Right lobe of liver (tissue), 6 donors: ENCODE data around the gene UBQLN1. TPM values are rescaled to one million over a fixed set of nuclear protein-coding genes. Genes with fewer than 3 reads are reported as not detected.

ENCODE experiments used
- ATAC-seq, 4 donors: fragments of 200-7000 bp; cut with Tn5 transposase; one replicate each; pipeline ENCODE4 v1.9.1; 2020; ENCODE audit warnings: mild to moderate bottlenecking in 4 of 4, moderate library complexity in 4 of 4
- DNase-seq, 3 donors: peaks; one replicate each; pipeline ENCODE4 v3.0.0-alpha.2; 2020
- H3K27ac ChIP-seq, 3 donors: fragments of 200-600 bp; one replicate each; pipeline ENCODE4 v1.8.0; 2022
- H3K27me3 ChIP-seq, 2 donors: fragments of 200-600 bp; one replicate each; pipeline ENCODE4 v1.8.0; 2022
- H3K36me3 ChIP-seq, 4 donors: fragments of 200-600 bp; sonication (generic) in 1 of 4; one replicate each; pipeline versions ENCODE4 v1.5.1 to v1.8.0; 2017 to 2022; ENCODE audit warnings: control low read depth in 1 of 4
- H3K4me1 ChIP-seq, 4 donors: fragments of 200-600 bp; sonication (generic) in 1 of 4; one replicate each; pipeline versions ENCODE4 v1.5.1 to v1.8.0; 2017 to 2022; ENCODE audit warnings: control low read depth in 1 of 4
- H3K4me3 ChIP-seq, 3 donors: fragments of 200-600 bp; one replicate each; pipeline ENCODE4 v1.8.0; 2022
- H3K9me3 ChIP-seq, 4 donors: fragments of 200-600 bp; sonication (generic) in 1 of 4; one replicate each; pipeline versions ENCODE4 v1.5.1 to v1.8.0; 2017 to 2022; ENCODE audit warnings: control low read depth in 1 of 4
- POLR2A ChIP-seq: fragments of 450-650 bp; IDR thresholded peaks from one replicate; pipeline ENCODE4 v1.6.1; 2017; ENCODE audit warnings: antibody characterized with exemption, mild to moderate bottlenecking
- WGBS: methylation state at CpG from one replicate; pipeline ENCODE4 v1.1.6; 2018; ENCODE audit warnings: low coverage, low lambda C conversion rate; ENCODE audit not compliant: insufficient coverage; ENCODE audit errors: missing lambda C conversion rate; 5-methylcytosine and 5-hydroxymethylcytosine counted together
- intact Hi-C, 2 donors: fragments of 100-400 bp; cut with DNase I; formaldehyde crosslinking; loops; one replicate each; pipeline versions ENCODE4 v1.11.2 to v1.14.1; 2022
- total RNA-seq, 6 experiments: library from RNA; depleted of rRNA in 2 of 6; stranded (reverse); fragments of >200 nt in 2 of 6; fragmentation: NEBNext Ultra II Directional in 3 of 6; extraction: Animal tissue kit (Norgen Biotek cat#: 25700) in 3 of 6; gene quantifications; one replicate each; pipeline versions ENCODE4 v1.1.0 to v1.2.4, GENCODE V29; 2016 to 2023
- TF ChIP-seq, protein P1 (sequence below), 4 donors: fragments of 200-600 bp in 3 of 4; fragments of 450-650 bp in 1 of 4; IDR thresholded peaks; one replicate each; pipeline versions ENCODE4 v1.5.1 to v1.8.0; 2016 to 2022; ENCODE audit warnings: antibody characterized with exemption in 4 of 4, mild to moderate bottlenecking in 2 of 4
- donor health status: DM: no; HTN: yes; CAD: no.
- donor health status: DM: no; HTN: no; CAD: no.
- donor health status: DM: no; HTN: no; CAD: no.
- donor health status: DM: no; HTN: yes; CAD: no.
- donor health status: DM: no; HTN: yes; CAD: no.

The UBQLN1 gene
- total RNA-seq, 6 experiments from 2014 or later = 49.6 to 94.5 (median 66.0) TPM

DNA sequence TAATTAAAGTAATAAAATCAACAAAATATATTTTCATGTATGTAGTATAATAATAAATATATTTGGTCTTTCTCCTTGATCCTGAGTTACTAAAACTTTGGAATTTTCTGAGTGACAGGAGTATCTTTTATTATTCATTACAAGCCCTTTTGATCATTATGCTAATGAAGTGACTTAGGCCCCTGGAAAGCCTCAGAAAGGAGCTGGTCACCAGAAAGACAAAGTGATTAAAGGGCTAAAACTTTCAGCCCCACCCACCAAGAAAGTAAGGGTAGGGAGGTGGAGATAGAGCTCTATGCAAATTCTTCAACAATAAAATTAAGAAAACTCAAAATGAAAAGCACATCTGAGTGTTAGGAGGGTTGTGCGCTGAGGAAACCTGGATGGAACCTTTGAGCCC is 27.5 kb downstream of the UBQLN1 start:
- no peaks in the 10 kb centered on the region for H3K9me3 ChIP-seq
- 100% methylated on average over 1 of the region's 1 CpG for WGBS

DNA sequence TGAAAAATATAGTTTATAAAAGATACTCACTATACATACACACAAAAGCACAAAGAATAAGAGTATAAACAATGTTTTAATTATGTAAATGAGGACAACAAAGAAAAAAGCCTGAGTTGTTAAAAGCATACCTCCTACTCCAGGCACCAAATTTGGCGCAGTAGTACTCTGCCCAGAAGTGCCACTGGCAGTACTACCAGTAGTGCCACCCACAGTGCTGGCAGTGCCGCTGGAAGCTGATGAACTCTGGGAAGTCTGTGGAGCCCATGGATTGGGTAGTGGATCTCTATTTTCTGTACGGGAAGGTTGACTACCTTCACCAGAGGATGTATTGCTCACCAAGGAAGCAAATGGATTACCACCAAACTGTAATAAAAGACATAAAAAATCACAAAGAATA is 30.2 kb downstream of the UBQLN1 start:
- Histone ChIP-seq H3K36me3 (peaks cover 0 to 76% (median 25%) of the 10 kb centered on the region in 4 donors), H3K27me3 (no peaks in the 10 kb centered on the region), H3K27ac (no peak overlapping the region), H3K9me3 (no peaks in the 10 kb centered on the region), H3K4me3 (no peak overlapping the region), H3K4me1 (no peaks in the 10 kb centered on the region)
- WGBS = 92% methylated on average over 3 of the region's 3 CpGs
- no peak for TF ChIP-seq POLR2A
- TF ChIP-seq, protein P1, sequence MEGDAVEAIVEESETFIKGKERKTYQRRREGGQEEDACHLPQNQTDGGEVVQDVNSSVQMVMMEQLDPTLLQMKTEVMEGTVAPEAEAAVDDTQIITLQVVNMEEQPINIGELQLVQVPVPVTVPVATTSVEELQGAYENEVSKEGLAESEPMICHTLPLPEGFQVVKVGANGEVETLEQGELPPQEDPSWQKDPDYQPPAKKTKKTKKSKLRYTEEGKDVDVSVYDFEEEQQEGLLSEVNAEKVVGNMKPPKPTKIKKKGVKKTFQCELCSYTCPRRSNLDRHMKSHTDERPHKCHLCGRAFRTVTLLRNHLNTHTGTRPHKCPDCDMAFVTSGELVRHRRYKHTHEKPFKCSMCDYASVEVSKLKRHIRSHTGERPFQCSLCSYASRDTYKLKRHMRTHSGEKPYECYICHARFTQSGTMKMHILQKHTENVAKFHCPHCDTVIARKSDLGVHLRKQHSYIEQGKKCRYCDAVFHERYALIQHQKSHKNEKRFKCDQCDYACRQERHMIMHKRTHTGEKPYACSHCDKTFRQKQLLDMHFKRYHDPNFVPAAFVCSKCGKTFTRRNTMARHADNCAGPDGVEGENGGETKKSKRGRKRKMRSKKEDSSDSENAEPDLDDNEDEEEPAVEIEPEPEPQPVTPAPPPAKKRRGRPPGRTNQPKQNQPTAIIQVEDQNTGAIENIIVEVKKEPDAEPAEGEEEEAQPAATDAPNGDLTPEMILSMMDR (IDR thresholded peaks at IDR 0.05) = no peak
- intact Hi-C loops = no loop called here
- ATAC-seq (no peak), DNase-seq (no peak)

More for the DNA sequence above, 27.5 kb downstream of the UBQLN1 start:
- DNase-seq (no peak), ATAC-seq (no peak)
- Histone ChIP-seq H3K27ac (no peak overlapping the region), H3K4me1 (peaks cover 0 to 16% (median 4%) of the 10 kb centered on the region in 4 donors), H3K27me3 (no peaks in the 10 kb centered on the region), H3K4me3 (no peak overlapping the region), H3K36me3 (peaks cover 0 to 58% (median 21%) of the 10 kb centered on the region in 4 donors)
- TF ChIP-seq POLR2A = no peak
- TF ChIP-seq, protein P1 (IDR thresholded peaks at IDR 0.05) = no peak
- intact Hi-C loops = no loop called here

DNA sequence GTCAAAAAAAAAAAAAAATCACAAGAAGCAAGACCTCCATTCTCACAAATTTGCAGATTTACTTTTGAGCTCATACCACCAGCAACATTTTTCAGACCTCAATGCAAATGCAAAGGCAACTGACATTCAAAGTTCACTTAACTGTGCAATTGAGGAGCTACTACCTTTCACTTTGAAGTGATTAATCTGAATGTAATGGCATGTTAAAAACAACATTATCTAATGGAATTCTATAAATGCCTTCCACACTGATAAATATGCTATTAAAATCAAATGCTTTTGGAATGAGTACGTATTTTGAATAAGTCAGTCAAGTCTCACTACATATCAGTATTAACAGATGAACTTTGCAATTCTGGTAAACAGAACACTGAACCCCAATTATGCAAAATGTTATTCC is 32.3 kb downstream of the UBQLN1 start:
- Histone ChIP-seq H3K4me1 (no peaks in the 10 kb centered on the region), H3K27ac (no peak overlapping the region), H3K27me3 (no peaks in the 10 kb centered on the region), H3K9me3 (no peaks in the 10 kb centered on the region), H3K4me3 (no peak overlapping the region), H3K36me3 (peaks cover 0 to 80% (median 22%) of the 10 kb centered on the region in 4 donors)
- TF ChIP-seq POLR2A = no peak
- TF ChIP-seq, protein P1 (IDR thresholded peaks at IDR 0.05) = no peak
- ATAC-seq (no peak), DNase-seq (no peak)
- intact Hi-C loops = no loop called here
- 89% methylated on average over 1 of the region's 1 CpG for whole genome bisulfite sequencing

DNA sequence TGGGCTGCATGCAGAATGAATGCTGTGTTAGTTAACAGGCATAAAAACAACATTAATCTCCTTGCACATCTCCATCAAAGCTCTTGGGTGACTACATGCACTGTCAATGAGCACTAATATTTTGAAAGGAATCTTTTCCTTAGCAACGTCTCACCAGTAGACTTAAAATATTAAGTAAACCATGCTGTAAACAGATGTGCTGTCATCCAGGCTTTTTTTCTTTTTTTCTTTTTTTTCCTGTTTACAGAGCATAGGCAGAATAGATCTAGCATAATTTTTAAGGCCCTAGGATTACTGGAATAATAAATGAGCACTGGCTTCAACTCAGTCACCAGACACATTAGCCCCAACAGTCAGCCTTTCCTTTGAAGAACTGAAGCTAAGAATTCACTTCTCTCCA is 36.3 kb downstream of the UBQLN1 start:
- WGBS = 100% methylated on average over 1 of the region's 1 CpG
- Histone ChIP-seq H3K27ac (no peak overlapping the region), H3K4me3 (no peak overlapping the region), H3K27me3 (no peaks in the 10 kb centered on the region), H3K36me3 (peaks cover 0 to 56% (median 14%) of the 10 kb centered on the region in 4 donors), H3K9me3 (no peaks in the 10 kb centered on the region), H3K4me1 (no peaks in the 10 kb centered on the region)
- ATAC-seq (no peak), DNase-seq (no peak)
- intact Hi-C loops = no loop called here
- TF ChIP-seq, protein P1 (IDR thresholded peaks at IDR 0.05) = no peak
- no peak for TF ChIP-seq POLR2A

DNA sequence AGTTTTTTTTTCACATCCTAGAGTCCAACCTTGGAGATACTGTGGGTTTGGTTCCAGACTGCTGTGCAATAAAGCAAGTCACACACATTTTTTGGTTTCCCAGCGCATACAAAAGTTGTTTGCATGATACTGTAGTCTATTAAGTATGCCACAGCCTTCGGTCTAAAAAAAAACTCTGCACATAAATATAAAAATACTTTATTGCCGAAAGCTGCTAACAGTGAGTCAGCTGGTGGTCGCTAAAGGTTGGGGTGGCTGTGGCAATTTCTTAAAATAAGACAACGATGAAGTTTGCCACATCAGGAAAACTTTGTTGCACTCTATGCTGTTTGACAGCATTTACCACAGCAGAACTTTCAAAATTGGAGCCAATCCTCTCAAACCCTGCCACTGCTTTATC is 37.4 kb downstream of the UBQLN1 start:
- H3K4me1 ChIP-seq = no peaks in the 10 kb centered on the region
- intact Hi-C loops = no loop called here
- ATAC-seq = no peak
- no peaks in the 10 kb centered on the region for H3K27me3 ChIP-seq
- DNase-seq = no peak
- H3K36me3 ChIP-seq = peaks cover 0 to 52% (median 11%) of the 10 kb centered on the region in 4 donors
- TF ChIP-seq, protein P1 (IDR thresholded peaks at IDR 0.05) = no peak
- TF ChIP-seq POLR2A = no peak
- 93% methylated on average over 5 of the region's 5 CpGs for WGBS
- H3K4me3 ChIP-seq = no peak overlapping the region
- H3K27ac ChIP-seq = no peak overlapping the region
- H3K9me3 ChIP-seq = no peaks in the 10 kb centered on the region
